SK-N-SH (cell line): ENCODE results near the gene ZNF275.

Experiments
- CHD2 ChIP-seq: fragments of 150-350 bp; IDR thresholded peaks from 2 replicates; pipeline ENCODE4 v1.6.1; 2018; ENCODE audit warnings: low read length; ENCODE audit not compliant: partially characterized antibody
- EP300 ChIP-seq, 2 experiments: IDR thresholded peaks; 2 replicates each; pipeline versions ENCODE4 v1.4.0 to v1.6.1; 2012; ENCODE audit warnings: borderline replicate concordance in 1 of 2, low read depth in 1 of 2, low read length in 1 of 2
- EZH2phosphoT487 ChIP-seq: fragments of 200-600 bp; sonication (generic); IDR thresholded peaks from 2 replicates; pipeline ENCODE4 v1.6.1; 2017; ENCODE audit warnings: low read depth, mixed run types, mild to moderate bottlenecking, antibody characterized with exemption, moderate library complexity, borderline replicate concordance
- GATA2 ChIP-seq: sonication (generic); formaldehyde crosslinking; IDR thresholded peaks from 2 replicates; pipeline ENCODE4 v1.5.0; 2020; ENCODE audit warnings: mild to moderate bottlenecking, missing genetic modification reagents
- JUND ChIP-seq: IDR thresholded peaks from 2 replicates; pipeline ENCODE4 v1.4.0; 2012
- RAD21 ChIP-seq: IDR thresholded peaks from 2 replicates; pipeline ENCODE4 v1.6.1; 2012; ENCODE audit warnings: mild to moderate bottlenecking, low read length
- RCOR1 ChIP-seq: fragments of 150-350 bp; IDR thresholded peaks from 2 replicates; pipeline ENCODE4 v1.6.1; 2017; ENCODE audit warnings: antibody characterized with exemption, low read length
- TAF1 ChIP-seq: IDR thresholded peaks from 2 replicates; pipeline ENCODE4 v1.6.1; 2012; ENCODE audit warnings: low read depth, mild to moderate bottlenecking, low read length, moderate library complexity, borderline replicate concordance
- TF ChIP-seq, protein P1 (sequence below): IDR thresholded peaks from 2 replicates; pipeline ENCODE4 v1.4.0; 2012; ENCODE audit warnings: low read depth
- TF ChIP-seq, protein P2 (sequence below): fragments of 200-600 bp; sonication (generic); IDR thresholded peaks from 2 replicates; pipeline ENCODE4 v1.6.1; 2017; ENCODE audit warnings: antibody characterized with exemption, mild to moderate bottlenecking, moderate library complexity

DNA sequence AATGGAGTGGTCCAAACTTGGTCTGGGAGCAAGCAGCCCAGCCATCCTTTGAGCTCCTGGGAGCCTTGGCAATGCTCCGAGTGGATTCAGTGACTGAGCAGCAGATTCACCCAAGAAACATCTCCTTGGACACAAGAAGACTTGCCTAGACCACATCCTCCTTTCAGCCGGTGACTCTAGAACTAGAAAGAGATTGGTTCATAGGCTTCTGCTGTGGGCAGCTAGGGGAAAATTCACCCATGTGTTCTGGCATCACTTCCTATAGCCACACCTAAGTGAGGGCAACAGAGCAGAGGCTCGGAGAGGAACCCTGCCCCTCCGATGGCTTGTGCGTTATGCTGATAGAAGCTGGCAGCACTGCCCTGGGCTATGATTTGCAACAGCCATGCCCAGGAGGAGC lies 16.0 kb downstream of the ZNF275 start:
- TF ChIP-seq GATA2 (CRISPR knock-in tag) (no peak), RCOR1 (no peak), EZH2phosphoT487 (no peak), RAD21 (no peak), JUND (no peak), EP300 (IDR thresholded peaks at IDR 0.05; ENCODE audit: borderline replicate concordance in 1 of 2, low read depth in 1 of 2, low read length in 1 of 2) (no peak), TAF1 (no peak), CHD2 (no peak)
- TF ChIP-seq, protein P1, sequence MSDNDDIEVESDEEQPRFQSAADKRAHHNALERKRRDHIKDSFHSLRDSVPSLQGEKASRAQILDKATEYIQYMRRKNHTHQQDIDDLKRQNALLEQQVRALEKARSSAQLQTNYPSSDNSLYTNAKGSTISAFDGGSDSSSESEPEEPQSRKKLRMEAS: no peak
- TF ChIP-seq, protein P2, sequence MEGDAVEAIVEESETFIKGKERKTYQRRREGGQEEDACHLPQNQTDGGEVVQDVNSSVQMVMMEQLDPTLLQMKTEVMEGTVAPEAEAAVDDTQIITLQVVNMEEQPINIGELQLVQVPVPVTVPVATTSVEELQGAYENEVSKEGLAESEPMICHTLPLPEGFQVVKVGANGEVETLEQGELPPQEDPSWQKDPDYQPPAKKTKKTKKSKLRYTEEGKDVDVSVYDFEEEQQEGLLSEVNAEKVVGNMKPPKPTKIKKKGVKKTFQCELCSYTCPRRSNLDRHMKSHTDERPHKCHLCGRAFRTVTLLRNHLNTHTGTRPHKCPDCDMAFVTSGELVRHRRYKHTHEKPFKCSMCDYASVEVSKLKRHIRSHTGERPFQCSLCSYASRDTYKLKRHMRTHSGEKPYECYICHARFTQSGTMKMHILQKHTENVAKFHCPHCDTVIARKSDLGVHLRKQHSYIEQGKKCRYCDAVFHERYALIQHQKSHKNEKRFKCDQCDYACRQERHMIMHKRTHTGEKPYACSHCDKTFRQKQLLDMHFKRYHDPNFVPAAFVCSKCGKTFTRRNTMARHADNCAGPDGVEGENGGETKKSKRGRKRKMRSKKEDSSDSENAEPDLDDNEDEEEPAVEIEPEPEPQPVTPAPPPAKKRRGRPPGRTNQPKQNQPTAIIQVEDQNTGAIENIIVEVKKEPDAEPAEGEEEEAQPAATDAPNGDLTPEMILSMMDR: no peak
